NT2/D1 (cell line): ENCODE data around the gene ISOC2.

Source experiments
- SUZ12 ChIP-seq: IDR thresholded peaks from 2 replicates; pipeline ENCODE4 v1.6.1; 2011; ENCODE audit not compliant: insufficient read length, insufficient read depth; ENCODE audit errors: extremely low read depth
- YY1 ChIP-seq: IDR thresholded peaks from 2 replicates; pipeline ENCODE4 v1.6.1; 2011; ENCODE audit not compliant: insufficient read length, insufficient read depth
- ZNF274 ChIP-seq: IDR thresholded peaks from 2 replicates; pipeline ENCODE4 v1.6.1; 2011; ENCODE audit warnings: mild to moderate bottlenecking, low read depth, low read length

DNA sequence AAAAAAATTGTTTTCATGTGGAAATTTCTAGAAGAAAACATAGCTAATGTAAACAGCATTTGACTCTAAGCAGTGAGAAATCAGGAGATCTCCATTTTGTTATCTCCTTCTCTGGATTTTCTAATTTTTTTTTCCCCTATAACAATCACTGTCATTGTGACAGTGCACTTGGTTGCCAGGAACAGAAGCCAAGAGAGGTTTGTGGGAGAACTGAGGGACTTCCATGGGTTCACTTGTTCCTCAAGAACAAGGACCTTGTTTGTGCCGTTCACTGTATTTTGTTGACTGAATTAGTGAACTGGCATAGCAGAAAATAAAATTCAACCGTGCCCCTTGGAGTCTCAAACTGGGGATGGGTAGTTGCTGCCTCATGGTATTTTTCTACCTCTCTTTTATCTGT lies 35.4 kb downstream of the ISOC2 start:
- TF ChIP-seq SUZ12: no peak
- no peak for TF ChIP-seq YY1
- TF ChIP-seq ZNF274: no peak
